Stomach (tissue), 4 donors: ENCODE results near the gene SYNPO2.

ENCODE experiments used
- EP300 ChIP-seq: sonication (generic); formaldehyde crosslinking; IDR thresholded peaks from one replicate; pipeline ENCODE4 v1.6.1; 2017; ENCODE audit warnings: antibody characterized with exemption
- POLR2A ChIP-seq, 4 donors: fragments of 450-650 bp; IDR thresholded peaks; one replicate each; pipeline ENCODE4 v1.6.1; 2016; ENCODE audit warnings: antibody characterized with exemption in 4 of 4, control low read depth in 2 of 4, mild to moderate bottlenecking in 1 of 4, moderate library complexity in 1 of 4
- POLR2AphosphoS5 ChIP-seq, 3 donors: sonication (generic); formaldehyde crosslinking; IDR thresholded peaks; one replicate each; pipeline ENCODE4 v1.6.1; 2016; ENCODE audit warnings: antibody characterized with exemption in 3 of 3
- TF ChIP-seq, protein P1 (sequence below), 7 experiments: fragments of 450-650 bp in 4 of 7; fragments of 200-600 bp in 3 of 7; sonication (generic) in 3 of 7; IDR thresholded peaks; one replicate each; pipeline ENCODE4 v1.5.1; 2016 to 2019; ENCODE audit warnings: antibody characterized with exemption in 7 of 7, control low read depth in 2 of 7, mild to moderate bottlenecking in 1 of 7

DNA sequence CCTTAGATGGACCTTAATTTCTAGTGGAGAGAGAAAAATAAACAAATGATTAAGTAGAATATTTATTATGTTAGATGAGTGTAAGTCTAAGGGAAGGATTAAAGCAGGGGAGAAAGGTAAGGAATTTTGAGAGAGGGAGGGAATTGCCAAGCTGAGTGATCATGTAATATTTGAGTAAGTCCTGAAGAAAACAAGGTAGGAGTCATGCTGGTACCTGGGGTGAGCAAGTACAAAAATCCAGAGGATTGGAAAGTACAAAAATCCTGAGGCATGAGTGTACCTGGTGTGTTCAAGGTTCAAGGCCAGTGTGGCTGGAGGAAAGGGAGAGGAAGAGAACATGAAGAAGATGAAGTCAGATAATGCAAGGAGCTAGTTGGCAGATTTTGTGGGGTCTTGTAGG lies 159.8 kb downstream of the SYNPO2 start:
- TF ChIP-seq, protein P1, sequence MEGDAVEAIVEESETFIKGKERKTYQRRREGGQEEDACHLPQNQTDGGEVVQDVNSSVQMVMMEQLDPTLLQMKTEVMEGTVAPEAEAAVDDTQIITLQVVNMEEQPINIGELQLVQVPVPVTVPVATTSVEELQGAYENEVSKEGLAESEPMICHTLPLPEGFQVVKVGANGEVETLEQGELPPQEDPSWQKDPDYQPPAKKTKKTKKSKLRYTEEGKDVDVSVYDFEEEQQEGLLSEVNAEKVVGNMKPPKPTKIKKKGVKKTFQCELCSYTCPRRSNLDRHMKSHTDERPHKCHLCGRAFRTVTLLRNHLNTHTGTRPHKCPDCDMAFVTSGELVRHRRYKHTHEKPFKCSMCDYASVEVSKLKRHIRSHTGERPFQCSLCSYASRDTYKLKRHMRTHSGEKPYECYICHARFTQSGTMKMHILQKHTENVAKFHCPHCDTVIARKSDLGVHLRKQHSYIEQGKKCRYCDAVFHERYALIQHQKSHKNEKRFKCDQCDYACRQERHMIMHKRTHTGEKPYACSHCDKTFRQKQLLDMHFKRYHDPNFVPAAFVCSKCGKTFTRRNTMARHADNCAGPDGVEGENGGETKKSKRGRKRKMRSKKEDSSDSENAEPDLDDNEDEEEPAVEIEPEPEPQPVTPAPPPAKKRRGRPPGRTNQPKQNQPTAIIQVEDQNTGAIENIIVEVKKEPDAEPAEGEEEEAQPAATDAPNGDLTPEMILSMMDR (IDR thresholded peaks at IDR 0.05): no peak
- TF ChIP-seq POLR2AphosphoS5 (IDR thresholded peaks at IDR 0.05): no peak
- no peak for TF ChIP-seq POLR2A (IDR thresholded peaks at IDR 0.05)
- no peak for TF ChIP-seq EP300
